ENCODE results near the gene EXOC6B. TPM values are rescaled to one million over a fixed set of nuclear protein-coding genes. Genes with fewer than 3 reads are reported as not detected.
A peak's percentile ranks its signal among the peaks of the same experiment; 100 is the strongest.

Gene EXOC6B
- total RNA-seq, 1 experiment from 2014 or later = 34.3 TPM

GRCh38 chr2:72859831-72860262 is 34.0 kb upstream of the EXOC6B start:
- Histone ChIP-seq H3K27ac (no peak overlapping the region), H3K36me3 (ENCODE audit: low read depth) (no peaks in the 10 kb centered on the region), H3K27me3 (ENCODE audit: insufficient read depth, low read depth) (no peaks in the 10 kb centered on the region), H3K79me2 (ENCODE audit: low read depth) (no peaks in the 10 kb centered on the region), H3K9me3 (ENCODE audit: insufficient read depth, low read depth) (no peaks in the 10 kb centered on the region), H3K4me2 (no peak overlapping the region), H3K4me1 (replicated peaks; ENCODE audit: insufficient read depth) (no peaks in the 10 kb centered on the region; the same call in 1 of the 2 replicates), H3K4me3 (no peak overlapping the region), H4K20me1 (ENCODE audit: insufficient read depth) (no peaks in the 10 kb centered on the region), H2AFZ (no peak overlapping the region), H3F3A (ENCODE audit: insufficient read depth, low read depth) (peaks cover 3% of the 10 kb centered on the region; the same call in 1 of the 2 replicates), H3K9me2 (ENCODE audit: insufficient read depth) (no peaks in the 10 kb centered on the region)
- ChIA-PET POLR2A (ENCODE audit: unreplicated experiment) (no interaction called here), CTCF (no interaction called here)
- intact Hi-C loops (cut with micrococcal nuclease; ENCODE audit: unreplicated experiment) = loop anchor here (5.0 to 10.0 kb wide), 3 partner anchors 275 to 1328 kb away; no protein-coding TSS in a partner anchor
- TF ChIP-seq EZH2 (IDR thresholded peaks at IDR 0.05; ENCODE audit: low read depth) (no peak), CTCF (conservative IDR thresholded peaks at IDR 0.05) (peak; percentile 82)
- no TSS peak for BruUV-seq (replicated peaks)
- peak; percentile 77 to 83 for DNase-seq

- Histone ChIP-seq H3K79me2 (ENCODE audit: low read depth) (no peaks in the 10 kb centered on the region), H3K4me2 (no peak overlapping the region), H3F3A (ENCODE audit: insufficient read depth, low read depth) (no peaks in the 10 kb centered on the region), H3K4me1 (replicated peaks; ENCODE audit: insufficient read depth) (no peaks in the 10 kb centered on the region), H3K9me2 (ENCODE audit: insufficient read depth) (no peaks in the 10 kb centered on the region), H3K27me3 (ENCODE audit: insufficient read depth, low read depth) (peaks cover 16% of the 10 kb centered on the region; the same call in 1 of the 2 replicates), H4K20me1 (ENCODE audit: insufficient read depth) (no peaks in the 10 kb centered on the region), H3K36me3 (ENCODE audit: low read depth) (no peaks in the 10 kb centered on the region), H3K9me3 (ENCODE audit: insufficient read depth, low read depth) (no peaks in the 10 kb centered on the region), H3K4me3 (no peak overlapping the region), H3K27ac (no peak overlapping the region), H2AFZ (no peak overlapping the region)
- intact Hi-C loops (cut with micrococcal nuclease; ENCODE audit: unreplicated experiment) = no loop called here
- no peak for DNase-seq
- POLR2A ChIA-PET (ENCODE audit: unreplicated experiment) = no interaction called here
- BruUV-seq (replicated peaks) = no TSS peak
- TF ChIP-seq EZH2 (IDR thresholded peaks at IDR 0.05; ENCODE audit: low read depth) (no peak), CTCF (conservative IDR thresholded peaks at IDR 0.05) (no peak)
- CTCF ChIA-PET = interaction anchor here (0.6 kb wide), 1 partner anchor 98 kb away, joined by 8 read pairs; no protein-coding TSS in a partner anchor
Observed at GRCh38 chr2:72851333-72851732, 25.5 kb upstream of the EXOC6B start.

GRCh38 chr2:72849138-72849462 is 23.3 kb upstream of the EXOC6B start:
- Histone ChIP-seq H3F3A (ENCODE audit: insufficient read depth, low read depth) (no peaks in the 10 kb centered on the region), H3K9me2 (ENCODE audit: insufficient read depth) (no peaks in the 10 kb centered on the region), H2AFZ (no peak overlapping the region), H3K4me3 (no peak overlapping the region), H3K36me3 (ENCODE audit: low read depth) (no peaks in the 10 kb centered on the region), H3K27me3 (ENCODE audit: insufficient read depth, low read depth) (peaks cover 16% of the 10 kb centered on the region; the same call in 1 of the 2 replicates), H3K4me1 (replicated peaks; ENCODE audit: insufficient read depth) (no peaks in the 10 kb centered on the region), H3K9me3 (ENCODE audit: insufficient read depth, low read depth) (no peaks in the 10 kb centered on the region), H4K20me1 (ENCODE audit: insufficient read depth) (no peaks in the 10 kb centered on the region), H3K27ac (no peak overlapping the region), H3K4me2 (no peak overlapping the region), H3K79me2 (ENCODE audit: low read depth) (no peaks in the 10 kb centered on the region)
- ChIA-PET POLR2A (ENCODE audit: unreplicated experiment) (no interaction called here), CTCF (no interaction called here)
- TF ChIP-seq EZH2 (IDR thresholded peaks at IDR 0.05; ENCODE audit: low read depth) (no peak), CTCF (conservative IDR thresholded peaks at IDR 0.05) (no peak)
- no peak for DNase-seq
- no TSS peak for BruUV-seq (replicated peaks)
- intact Hi-C loops (cut with micrococcal nuclease; ENCODE audit: unreplicated experiment) = no loop called here
